SK-N-SH (cell line): ENCODE measurements around the gene CACNA1G.

ENCODE experiments used
- CTCF ChIP-seq: fragments of 200-600 bp; sonication (generic); IDR thresholded peaks from 2 replicates; pipeline ENCODE4 v1.6.1; 2017; ENCODE audit warnings: antibody characterized with exemption, mild to moderate bottlenecking, moderate library complexity
- EP300 ChIP-seq, 2 experiments: IDR thresholded peaks; 2 replicates each; pipeline versions ENCODE4 v1.4.0 to v1.6.1; 2012; ENCODE audit warnings: borderline replicate concordance in 1 of 2, low read depth in 1 of 2, low read length in 1 of 2
- EZH2phosphoT487 ChIP-seq: fragments of 200-600 bp; sonication (generic); IDR thresholded peaks from 2 replicates; pipeline ENCODE4 v1.6.1; 2017; ENCODE audit warnings: low read depth, mixed run types, mild to moderate bottlenecking, antibody characterized with exemption, moderate library complexity, borderline replicate concordance
- NRF1 ChIP-seq: IDR thresholded peaks from 2 replicates; pipeline ENCODE4 v1.6.1; 2012; ENCODE audit warnings: low read depth, mild to moderate bottlenecking, low read length
- RAD21 ChIP-seq: IDR thresholded peaks from 2 replicates; pipeline ENCODE4 v1.6.1; 2012; ENCODE audit warnings: mild to moderate bottlenecking, low read length
- USF2 ChIP-seq: fragments of 150-350 bp; IDR thresholded peaks from 2 replicates; pipeline ENCODE4 v1.6.1; 2017; ENCODE audit warnings: antibody characterized with exemption, low read length, low read depth, borderline replicate concordance

- TF ChIP-seq CTCF = no peak
- TF ChIP-seq NRF1 = no peak
- no peak for TF ChIP-seq EZH2phosphoT487
- no peak for TF ChIP-seq RAD21
- TF ChIP-seq EP300 (IDR thresholded peaks at IDR 0.05; ENCODE audit: borderline replicate concordance in 1 of 2, low read depth in 1 of 2, low read length in 1 of 2) = no peak
- no peak for TF ChIP-seq USF2
Measured at GRCh38 chr17:50561746-50562141, 1.2 kb downstream of the CACNA1G start.
